ENCODE results near the gene COASY.

COASY gene
- 21.5 to 54.8 (median 45.4) reads per million in 9 experiments for total RNA-seq

- DNase-seq (peak; percentile 88 to 90 (median 89)), ATAC-seq (replicated peaks) (peak; percentile 69)
- H3K4me3 Mint-ChIP-seq, result peak within 1 kb of the TSS; percentile 90
- peaks cover 27 to 31% of the 10 kb centered on the region in 2 donors for H3K4me1 Mint-ChIP-seq (ENCODE audit: low read depth in 2 of 2)
- H3K27me3 Mint-ChIP-seq, result no peaks in the 10 kb centered on the region
- peaks cover 43% of the 10 kb centered on the region for H3K36me3 Mint-ChIP-seq (ENCODE audit: insufficient read depth)
- H3K27ac Mint-ChIP-seq, result peak within 1 kb of the TSS; percentile 91 to 92
- no peaks in the 10 kb centered on the region for H3K9me3 Mint-ChIP-seq
Measured at GRCh38 chr17:42561897-42562387, at the start of gene COASY. Gene COASY, plus strand, starts transcription at chr17:42562148. Its CDS starts 475 bp downstream, at chr17:42562623.

- DNase-seq, result no peak
- no peak overlapping the region for H3K27ac Mint-ChIP-seq
- peaks cover 7 to 8% of the 10 kb centered on the region in 2 donors for H3K4me1 Mint-ChIP-seq (ENCODE audit: low read depth in 2 of 2)
- no peaks in the 10 kb centered on the region for H3K36me3 Mint-ChIP-seq (ENCODE audit: insufficient read depth)
- no peaks in the 10 kb centered on the region for H3K9me3 Mint-ChIP-seq
- no peak overlapping the region for H3K4me3 Mint-ChIP-seq
- peaks cover 43% of the 10 kb centered on the region in 2 donors for H3K27me3 Mint-ChIP-seq
- no peak for ATAC-seq (replicated peaks)
Measured at GRCh38 chr17:42512246-42512645, 49.7 kb upstream of the COASY start.

- Mint-ChIP-seq H3K27ac (no peak overlapping the region), H3K36me3 (ENCODE audit: insufficient read depth) (no peaks in the 10 kb centered on the region), H3K4me3 (no peak overlapping the region), H3K27me3 (peaks cover 43% of the 10 kb centered on the region in 2 donors), H3K9me3 (no peaks in the 10 kb centered on the region), H3K4me1 (ENCODE audit: low read depth in 2 of 2) (peaks cover 7 to 11% of the 10 kb centered on the region in 2 donors)
- no peak for DNase-seq
- no peak for ATAC-seq (replicated peaks)
Measured at GRCh38 chr17:42512733-42513251, 49.2 kb upstream of the COASY start.

- ATAC-seq (replicated peaks), result no peak
- H3K4me3 Mint-ChIP-seq, result no peak overlapping the region
- no peak for DNase-seq
- no peaks in the 10 kb centered on the region for H3K9me3 Mint-ChIP-seq
- peaks cover 34 to 39% of the 10 kb centered on the region in 2 donors for H3K27me3 Mint-ChIP-seq
- H3K27ac Mint-ChIP-seq, result no peak overlapping the region
- H3K4me1 Mint-ChIP-seq (ENCODE audit: low read depth in 2 of 2), result peaks cover 7 to 9% of the 10 kb centered on the region in 2 donors
- H3K36me3 Mint-ChIP-seq (ENCODE audit: insufficient read depth), result no peaks in the 10 kb centered on the region
Measured at GRCh38 chr17:42513686-42514085, 48.3 kb upstream of the COASY start.

GRCh38 chr17:42514279-42514678 is 47.7 kb upstream of the COASY start:
- Mint-ChIP-seq H3K27me3 (peaks cover 28 to 33% of the 10 kb centered on the region in 2 donors), H3K4me3 (no peak overlapping the region), H3K36me3 (ENCODE audit: insufficient read depth) (no peaks in the 10 kb centered on the region), H3K4me1 (ENCODE audit: low read depth in 2 of 2) (peaks cover 2 to 3% of the 10 kb centered on the region in 2 donors), H3K27ac (no peak overlapping the region), H3K9me3 (no peaks in the 10 kb centered on the region)
- ATAC-seq (replicated peaks) (no peak), DNase-seq (no peak)

GRCh38 chr17:42514867-42515266 is 47.1 kb upstream of the COASY start:
- Mint-ChIP-seq H3K27ac (no peak overlapping the region), H3K4me1 (ENCODE audit: low read depth in 2 of 2) (peaks cover 0 to 3% of the 10 kb centered on the region in 2 donors)
- DNase-seq, result no peak

GRCh38 chr17:42517516-42517915 is 44.4 kb upstream of the COASY start:
- ATAC-seq (replicated peaks) (peak; percentile 93), DNase-seq (peak; percentile 81 to 88 (median 83))
- peaks cover 0 to 5% of the 10 kb centered on the region in 2 donors for H3K4me1 Mint-ChIP-seq (ENCODE audit: low read depth in 2 of 2)
- no peaks in the 10 kb centered on the region for H3K9me3 Mint-ChIP-seq
- H3K27me3 Mint-ChIP-seq, result peaks cover 1 to 19% of the 10 kb centered on the region in 2 donors
- no peak overlapping the region for H3K4me3 Mint-ChIP-seq
- H3K36me3 Mint-ChIP-seq (ENCODE audit: insufficient read depth), result no peaks in the 10 kb centered on the region
- H3K27ac Mint-ChIP-seq, result no peak overlapping the region

More at GRCh38 chr17:42514867-42515266, 47.1 kb upstream of the COASY start:
- Mint-ChIP-seq H3K9me3 (no peaks in the 10 kb centered on the region), H3K27me3 (peaks cover 27 to 32% of the 10 kb centered on the region in 2 donors), H3K36me3 (ENCODE audit: insufficient read depth) (no peaks in the 10 kb centered on the region), H3K4me3 (no peak overlapping the region)
- ATAC-seq (replicated peaks), result no peak

GRCh38 chr17:42518046-42518754 is 43.7 kb upstream of the COASY start:
- ATAC-seq (replicated peaks), result no peak
- Mint-ChIP-seq H3K36me3 (ENCODE audit: insufficient read depth) (no peaks in the 10 kb centered on the region), H3K4me1 (ENCODE audit: low read depth in 2 of 2) (peaks cover 0 to 5% of the 10 kb centered on the region in 2 donors), H3K27ac (no peak overlapping the region), H3K9me3 (no peaks in the 10 kb centered on the region), H3K27me3 (peaks cover 0 to 19% of the 10 kb centered on the region in 2 donors), H3K4me3 (no peak overlapping the region)
- no peak for DNase-seq

GRCh38 chr17:42518755-42519545 is 43.0 kb upstream of the COASY start:
- Mint-ChIP-seq H3K27ac (no peak overlapping the region), H3K27me3 (peaks cover 0 to 20% of the 10 kb centered on the region in 2 donors), H3K9me3 (no peaks in the 10 kb centered on the region), H3K4me1 (ENCODE audit: low read depth in 2 of 2) (peaks cover 0 to 5% of the 10 kb centered on the region in 2 donors), H3K36me3 (ENCODE audit: insufficient read depth) (no peaks in the 10 kb centered on the region), H3K4me3 (no peak overlapping the region)
- ATAC-seq (replicated peaks), result no peak
- no peak for DNase-seq

GRCh38 chr17:42519546-42520491 is 42.1 kb upstream of the COASY start:
- no peak overlapping the region for H3K27ac Mint-ChIP-seq
- H3K4me3 Mint-ChIP-seq, result no peak overlapping the region
- peaks cover 0 to 23% of the 10 kb centered on the region in 2 donors for H3K27me3 Mint-ChIP-seq
- DNase-seq (no peak), ATAC-seq (replicated peaks) (no peak)
- peaks cover 7 to 10% of the 10 kb centered on the region in 2 donors for H3K4me1 Mint-ChIP-seq (ENCODE audit: low read depth in 2 of 2)
- H3K36me3 Mint-ChIP-seq (ENCODE audit: insufficient read depth), result no peaks in the 10 kb centered on the region
- no peaks in the 10 kb centered on the region for H3K9me3 Mint-ChIP-seq

- Mint-ChIP-seq H3K27ac (no peak overlapping the region), H3K4me1 (ENCODE audit: low read depth in 2 of 2) (peaks cover 7 to 10% of the 10 kb centered on the region in 2 donors), H3K36me3 (ENCODE audit: insufficient read depth) (no peaks in the 10 kb centered on the region), H3K9me3 (no peaks in the 10 kb centered on the region), H3K4me3 (no peak overlapping the region), H3K27me3 (peaks cover 0 to 20% of the 10 kb centered on the region in 2 donors)
- ATAC-seq (replicated peaks), result no peak
- DNase-seq, result no peak
Measured at GRCh38 chr17:42520540-42520951, 41.4 kb upstream of the COASY start.

- no peak for ATAC-seq (replicated peaks)
- Mint-ChIP-seq H3K27ac (no peak overlapping the region), H3K4me3 (no peak overlapping the region), H3K4me1 (ENCODE audit: low read depth in 2 of 2) (peaks cover 7 to 10% of the 10 kb centered on the region in 2 donors), H3K27me3 (peaks cover 0 to 20% of the 10 kb centered on the region in 2 donors), H3K9me3 (no peaks in the 10 kb centered on the region), H3K36me3 (ENCODE audit: insufficient read depth) (no peaks in the 10 kb centered on the region)
- DNase-seq, result no peak
Measured at GRCh38 chr17:42521036-42521435, 40.9 kb upstream of the COASY start.
